Spleen (tissue), 13 donors: Measurements from ENCODE around the gene SLC25A13. TPM values are rescaled to one million over a fixed set of nuclear protein-coding genes. Genes with fewer than 3 reads are reported as not detected.
"Not testable (repeated sequence)": the region's sequence is repeated elsewhere in the genome, so short reads cannot be mapped to it uniquely, and the experiment has no call there.

Experiments
- DNase-seq: peaks from one replicate; pipeline ENCODE4 v3.0.0-alpha.2; 2020
- H3K27ac ChIP-seq, 8 donors: fragments of 200-600 bp; sonication (generic) in 7 of 8; 1 replicate in 4 of 8; 2 replicates in 4 of 8; pipeline versions ENCODE4 v1.5.0 to v1.8.0; 2016 to 2021; ENCODE audit warnings: inconsistent platforms in 4 of 8, mild to moderate bottlenecking in 4 of 8, moderate library complexity in 1 of 8
- H3K27me3 ChIP-seq, 7 donors: fragments of 200-600 bp; sonication (generic) in 6 of 7; replicated peaks in 1 of 7; 1 replicate in 4 of 7; 2 replicates in 3 of 7; pipeline versions ENCODE4 v1.5.0 to v1.8.0; 2016 to 2021; ENCODE audit warnings: inconsistent platforms in 3 of 7, mild to moderate bottlenecking in 1 of 7
- H3K36me3 ChIP-seq, 6 donors: fragments of 200-600 bp; sonication (generic) in 5 of 6; 1 replicate in 4 of 6; 2 replicates in 2 of 6; pipeline versions ENCODE4 v1.5.0 to v1.8.0; 2016 to 2021; ENCODE audit warnings: inconsistent platforms in 2 of 6
- H3K4me1 ChIP-seq, 6 donors: fragments of 200-600 bp; sonication (generic) in 5 of 6; 1 replicate in 3 of 6; 2 replicates in 3 of 6; pipeline versions ENCODE4 v1.5.0 to v1.8.0; 2016 to 2021; ENCODE audit warnings: inconsistent platforms in 3 of 6
- H3K4me3 ChIP-seq, 8 donors: fragments of 200-600 bp; sonication (generic) in 7 of 8; 1 replicate in 4 of 8; 2 replicates in 4 of 8; pipeline versions ENCODE4 v1.5.0 to v1.8.0; 2016 to 2021; ENCODE audit warnings: inconsistent platforms in 4 of 8, mild to moderate bottlenecking in 4 of 8, moderate library complexity in 2 of 8
- H3K9me3 ChIP-seq, 8 donors: fragments of 200-600 bp; sonication (generic) in 7 of 8; 1 replicate in 4 of 8; 2 replicates in 4 of 8; pipeline versions ENCODE4 v1.5.0 to v1.8.0; 2016 to 2021; ENCODE audit warnings: inconsistent platforms in 4 of 8
- POLR2A ChIP-seq, 3 donors: fragments of 450-650 bp; IDR thresholded peaks; one replicate each; pipeline ENCODE4 v1.5.1; 2017; ENCODE audit warnings: antibody characterized with exemption in 3 of 3, mild to moderate bottlenecking in 1 of 3
- POLR2AphosphoS5 ChIP-seq, 3 donors: sonication (generic); formaldehyde crosslinking; IDR thresholded peaks; one replicate each; pipeline ENCODE4 v1.5.1; 2017; ENCODE audit warnings: antibody characterized with exemption in 3 of 3
- WGBS, 5 donors: extraction: QIAGEN DNeasy Blood & Tissue Kit in 3 of 5; methylation state at CpG; one replicate each; pipeline versions ENCODE4 v1.1.5 to v1.1.7; 2013 to 2018; 5-methylcytosine and 5-hydroxymethylcytosine counted together
- intact Hi-C: fragments of 100-400 bp; cut with DNase I; formaldehyde crosslinking; loops from one replicate; pipeline ENCODE4 v1.15.0; 2023; ENCODE audit warnings: low total_unique reads
- long read RNA-seq, 2 donors: transcript quantifications; one replicate each; lab custom pipeline, GENCODE V29; 2026
- polyA plus RNA-seq, 3 donors: library from polyadenylated mRNA; stranded (reverse); fragments of 200-250 nt; gene quantifications; one replicate each; pipeline ENCODE4 v1.2.1, GENCODE V29; 2013
- total RNA-seq, 7 donors: library from RNA; depleted of rRNA in 3 of 7; stranded (reverse); fragments of >200 nt in 3 of 7; fragmentation: NEBNext Ultra II Directional in 4 of 7; extraction: Animal tissue kit (Norgen Biotek cat#: 25700) in 4 of 7; gene quantifications; one replicate each; pipeline versions ENCODE4 v1.1.0 to v1.2.1, GENCODE V29; 2016 to 2021
- TF ChIP-seq, protein P1 (sequence below), 11 experiments: fragments of 200-600 bp in 7 of 11; fragments of 450-650 bp in 4 of 11; sonication (generic) in 4 of 11; IDR thresholded peaks in 8 of 11; conservative IDR thresholded peaks in 3 of 11; 1 replicate in 7 of 11; 2 replicates in 4 of 11; pipeline versions ENCODE4 v1.4.0 to v1.8.0; 2016 to 2021; ENCODE audit warnings: antibody characterized with exemption in 11 of 11, inconsistent platforms in 4 of 11, mild to moderate bottlenecking in 1 of 11
- donor health status: healthy with polysubstance abuse.
- donor health status: DM: no; HTN: no; CAD: no; lungs with moderate emphysema.
- donor health status: DM: no; HTN: no; CAD: no.
- donor health status: Bipolar disorder and iron deficiency.
- donor health status: healthy.
- donor health status: DM: no; HTN: no; CAD: no.
- donor health status: DM: yes; HTN: yes; CAD: no.

Gene SLC25A13
- 10 to 100 TPM; 22.3 to 44.4 (median 32.0) TPM for total RNA-seq
- polyA plus RNA-seq, result 1 to 10 TPM; 6.3 to 9.6 (median 9.0) TPM
- long read RNA-seq, donor 1, transcript SLC25A13-201 (18 exons, 3,136 nt), result major isoform, 5 of 13 reads
- long read RNA-seq, donor 1, partial matches to known transcripts, result 8 of 13 reads
- long read RNA-seq, donor 1, other reads (novel, unspliced or antisense), result 0 of 13 reads
- long read RNA-seq, donor 2, partial matches to known transcripts, result 0 of 3 reads
- long read RNA-seq, donor 2, other reads (novel, unspliced or antisense), result 0 of 3 reads

DNA sequence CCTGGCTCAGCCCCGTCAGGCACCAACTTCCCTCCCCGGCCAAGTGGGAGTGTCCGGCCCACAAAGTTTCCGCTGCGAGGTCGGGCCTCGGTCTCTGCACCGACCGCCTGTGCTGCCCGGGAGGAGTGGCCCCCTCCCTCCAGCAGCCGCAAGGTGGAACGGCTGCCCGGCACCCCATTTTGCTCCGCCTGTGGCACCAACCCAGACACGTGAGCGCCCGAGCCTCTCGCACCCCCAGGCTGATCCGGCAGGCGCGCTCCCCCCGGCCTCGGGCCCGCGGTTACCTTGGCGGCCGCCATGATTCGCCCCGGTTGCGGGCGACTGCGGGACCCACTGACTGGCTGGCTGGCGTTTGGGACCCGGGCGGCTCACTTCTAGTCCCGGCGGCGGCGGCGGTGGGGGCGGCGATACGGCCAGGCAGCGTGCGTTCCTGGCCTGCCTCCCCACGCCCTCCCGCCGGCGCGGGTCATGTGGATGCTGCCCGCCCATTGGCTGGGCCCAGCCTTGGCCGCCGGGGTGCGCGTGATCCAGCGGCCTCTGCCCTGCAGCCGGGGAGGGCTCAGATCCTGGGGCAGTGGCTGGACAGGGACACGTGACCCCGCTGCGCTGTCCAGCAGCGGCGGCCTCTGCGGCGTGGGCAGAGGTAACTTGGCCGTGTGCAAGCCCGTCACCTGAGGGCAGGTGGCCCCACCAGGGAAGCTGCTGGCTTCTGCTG lies at the start of gene SLC25A13:
Gene SLC25A13 (minus strand): TSS at position 441 of the 715 bp plus-strand sequence. CDS start 142 bp downstream, at position 299.
- Histone ChIP-seq H3K27ac (peak within 1 kb of the TSS; percentile 93 to 99 (median 98)), H3K9me3 (peaks cover 0 to 1% (median 0%) of the 10 kb centered on the region in 8 donors), H3K36me3 (no peaks in the 10 kb centered on the region), H3K27me3 (no peaks in the 10 kb centered on the region), H3K4me1 (peaks cover 15 to 48% (median 28%) of the 10 kb centered on the region in 6 donors), H3K4me3 (peak within 1 kb of the TSS; percentile 82 to 100 (median 94))
- intact Hi-C loops, result no loop called here
- TF ChIP-seq POLR2A (IDR thresholded peaks at IDR 0.05) (peak; percentile 45 to 70 (median 56)), POLR2AphosphoS5 (IDR thresholded peaks at IDR 0.05) (peak; percentile 80 to 91 (median 90))
- TF ChIP-seq, protein P1, sequence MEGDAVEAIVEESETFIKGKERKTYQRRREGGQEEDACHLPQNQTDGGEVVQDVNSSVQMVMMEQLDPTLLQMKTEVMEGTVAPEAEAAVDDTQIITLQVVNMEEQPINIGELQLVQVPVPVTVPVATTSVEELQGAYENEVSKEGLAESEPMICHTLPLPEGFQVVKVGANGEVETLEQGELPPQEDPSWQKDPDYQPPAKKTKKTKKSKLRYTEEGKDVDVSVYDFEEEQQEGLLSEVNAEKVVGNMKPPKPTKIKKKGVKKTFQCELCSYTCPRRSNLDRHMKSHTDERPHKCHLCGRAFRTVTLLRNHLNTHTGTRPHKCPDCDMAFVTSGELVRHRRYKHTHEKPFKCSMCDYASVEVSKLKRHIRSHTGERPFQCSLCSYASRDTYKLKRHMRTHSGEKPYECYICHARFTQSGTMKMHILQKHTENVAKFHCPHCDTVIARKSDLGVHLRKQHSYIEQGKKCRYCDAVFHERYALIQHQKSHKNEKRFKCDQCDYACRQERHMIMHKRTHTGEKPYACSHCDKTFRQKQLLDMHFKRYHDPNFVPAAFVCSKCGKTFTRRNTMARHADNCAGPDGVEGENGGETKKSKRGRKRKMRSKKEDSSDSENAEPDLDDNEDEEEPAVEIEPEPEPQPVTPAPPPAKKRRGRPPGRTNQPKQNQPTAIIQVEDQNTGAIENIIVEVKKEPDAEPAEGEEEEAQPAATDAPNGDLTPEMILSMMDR (IDR thresholded peaks at IDR 0.05 in 8 of 11, conservative IDR thresholded peaks at IDR 0.05 in 3 of 11), result peak in 2 of 11 experiments; percentile 4 to 18
- 0% methylated on average over 32 to 66 of the region's 66 CpGs for WGBS, 5 donors
- peak; percentile 97 for DNase-seq

DNA sequence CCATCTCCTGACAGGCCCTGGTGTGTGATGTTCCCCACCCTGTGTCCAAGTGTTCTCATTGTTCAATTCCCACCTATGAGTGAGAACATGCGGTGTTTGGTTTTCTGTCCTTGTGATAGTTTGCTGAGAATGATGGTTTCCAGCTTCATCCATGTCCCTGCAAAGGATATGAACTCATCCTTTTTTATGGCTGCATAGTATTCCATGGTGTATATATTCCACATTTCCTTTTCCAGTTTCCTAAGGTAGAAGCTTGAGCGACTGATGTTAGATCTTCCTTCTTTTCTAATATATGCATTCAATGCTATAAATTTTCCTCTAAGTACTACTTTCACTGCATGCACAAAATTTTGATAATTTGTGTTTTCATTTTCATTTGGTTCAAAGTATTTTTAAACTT lies 44.0 kb upstream of the SLC25A13 start:
- 91 to 100% (median 95%) methylated on average over 1 to 2 of the region's 2 CpGs for WGBS, 5 donors
- H3K9me3 ChIP-seq, H3K27me3 ChIP-seq, H3K4me3 ChIP-seq, H3K36me3 ChIP-seq, H3K27ac ChIP-seq, DNase-seq, H3K4me1 ChIP-seq, intact Hi-C loops: not testable (repeated sequence)

- no peaks in the 10 kb centered on the region for H3K4me1 ChIP-seq
- H3K27me3 ChIP-seq, result no peaks in the 10 kb centered on the region
- 77 to 85% (median 81%) methylated on average over 7 of the region's 7 CpGs for WGBS, 5 donors
- TF ChIP-seq POLR2A (IDR thresholded peaks at IDR 0.05) (no peak), POLR2AphosphoS5 (IDR thresholded peaks at IDR 0.05) (no peak)
- TF ChIP-seq, protein P1 (IDR thresholded peaks at IDR 0.05 in 8 of 11, conservative IDR thresholded peaks at IDR 0.05 in 3 of 11), result no peak
- no peak overlapping the region for H3K27ac ChIP-seq
- H3K4me3 ChIP-seq, result no peak overlapping the region
- DNase-seq, result no peak
- peaks cover 0 to 4% (median 0%) of the 10 kb centered on the region in 8 donors for H3K9me3 ChIP-seq
- intact Hi-C loops, result no loop called here
- H3K36me3 ChIP-seq, result no peaks in the 10 kb centered on the region
Measured at GRCh38 chr7:96361116-96361857, 39.4 kb upstream of the SLC25A13 start.

DNA sequence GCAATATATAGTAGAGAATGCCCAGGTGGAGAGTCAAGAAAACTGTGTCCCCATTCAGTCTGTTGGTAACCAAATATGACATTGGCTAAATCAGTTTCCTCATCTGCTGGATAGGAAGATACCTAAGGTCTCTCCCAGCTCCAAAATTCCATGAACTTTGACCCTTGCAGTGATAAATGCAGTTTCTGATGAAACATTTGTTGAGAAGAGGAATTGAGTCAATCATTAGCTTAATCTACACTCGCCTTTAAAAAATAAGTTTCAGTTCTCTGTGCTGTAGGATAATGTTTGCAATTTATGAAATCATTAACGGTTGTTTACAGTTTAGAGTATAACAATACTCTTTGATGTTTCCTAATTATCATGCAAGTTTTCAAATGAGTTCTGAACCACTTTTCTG lies 38.0 kb upstream of the SLC25A13 start:
- H3K4me3 ChIP-seq, result no peak overlapping the region
- 79 to 90% (median 82%) methylated on average over 2 of the region's 2 CpGs for WGBS, 5 donors
- H3K9me3 ChIP-seq, result no peaks in the 10 kb centered on the region
- no peaks in the 10 kb centered on the region for H3K4me1 ChIP-seq
- H3K27me3 ChIP-seq, result no peaks in the 10 kb centered on the region
- TF ChIP-seq, protein P1 (IDR thresholded peaks at IDR 0.05 in 8 of 11, conservative IDR thresholded peaks at IDR 0.05 in 3 of 11), result no peak
- TF ChIP-seq POLR2A (IDR thresholded peaks at IDR 0.05) (no peak), POLR2AphosphoS5 (IDR thresholded peaks at IDR 0.05) (no peak)
- no peak for DNase-seq
- H3K27ac ChIP-seq, result no peak overlapping the region
- intact Hi-C loops, result no loop called here
- H3K36me3 ChIP-seq, result no peaks in the 10 kb centered on the region

GRCh38 chr7:96358236-96358971 lies 36.5 kb upstream of the SLC25A13 start:
- H3K27ac ChIP-seq, DNase-seq, H3K4me1 ChIP-seq, H3K27me3 ChIP-seq, H3K36me3 ChIP-seq, H3K4me3 ChIP-seq, H3K9me3 ChIP-seq, intact Hi-C loops: not testable (repeated sequence)
- 94 to 97% (median 95%) methylated on average over 25 of the region's 25 CpGs for WGBS, 5 donors
